PC-3 (cell line): ENCODE data around the gene CMTM7.

Experiments used
- EZH2 ChIP-seq: fragments of 300-600 bp; sonication (generic); IDR thresholded peaks from one replicate; pipeline ENCODE4 v1.6.1; 2017; ENCODE audit warnings: antibody characterized with exemption, mild to moderate bottlenecking, low read length; ENCODE audit not compliant: unreplicated experiment
- EZH2phosphoT487 ChIP-seq: fragments of 300-600 bp; sonication (generic); IDR thresholded peaks from 2 replicates; pipeline ENCODE4 v1.6.1; 2018; ENCODE audit warnings: mild to moderate bottlenecking, antibody characterized with exemption, low read length, borderline replicate concordance
- TF ChIP-seq, protein P1 (sequence below): fragments of 300-600 bp; sonication (generic); conservative IDR thresholded peaks from 2 replicates; pipeline ENCODE4 v1.5.1; 2017; ENCODE audit warnings: antibody characterized with exemption, low read depth, mild to moderate bottlenecking, low read length

DNA sequence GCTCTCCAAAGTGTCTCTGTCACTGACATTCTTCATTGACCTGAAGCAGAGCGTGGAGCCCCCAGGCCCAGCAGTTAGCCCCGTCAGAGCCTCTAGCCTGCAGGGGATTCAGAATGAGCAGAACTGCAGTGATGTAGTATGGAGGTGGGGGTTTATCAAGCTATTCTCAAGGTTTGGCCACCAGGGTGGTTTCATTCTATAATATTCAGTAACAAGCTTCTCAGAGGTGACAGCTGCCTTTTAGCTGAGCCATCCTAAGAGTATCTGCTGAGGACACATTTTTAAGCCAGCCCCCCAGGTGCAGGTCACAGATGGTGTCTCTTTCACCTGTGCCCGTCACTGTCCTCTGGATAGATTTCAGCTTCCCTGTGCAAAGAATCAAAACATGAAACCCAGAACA is 31.9 kb downstream of the CMTM7 start:
- TF ChIP-seq, protein P1, sequence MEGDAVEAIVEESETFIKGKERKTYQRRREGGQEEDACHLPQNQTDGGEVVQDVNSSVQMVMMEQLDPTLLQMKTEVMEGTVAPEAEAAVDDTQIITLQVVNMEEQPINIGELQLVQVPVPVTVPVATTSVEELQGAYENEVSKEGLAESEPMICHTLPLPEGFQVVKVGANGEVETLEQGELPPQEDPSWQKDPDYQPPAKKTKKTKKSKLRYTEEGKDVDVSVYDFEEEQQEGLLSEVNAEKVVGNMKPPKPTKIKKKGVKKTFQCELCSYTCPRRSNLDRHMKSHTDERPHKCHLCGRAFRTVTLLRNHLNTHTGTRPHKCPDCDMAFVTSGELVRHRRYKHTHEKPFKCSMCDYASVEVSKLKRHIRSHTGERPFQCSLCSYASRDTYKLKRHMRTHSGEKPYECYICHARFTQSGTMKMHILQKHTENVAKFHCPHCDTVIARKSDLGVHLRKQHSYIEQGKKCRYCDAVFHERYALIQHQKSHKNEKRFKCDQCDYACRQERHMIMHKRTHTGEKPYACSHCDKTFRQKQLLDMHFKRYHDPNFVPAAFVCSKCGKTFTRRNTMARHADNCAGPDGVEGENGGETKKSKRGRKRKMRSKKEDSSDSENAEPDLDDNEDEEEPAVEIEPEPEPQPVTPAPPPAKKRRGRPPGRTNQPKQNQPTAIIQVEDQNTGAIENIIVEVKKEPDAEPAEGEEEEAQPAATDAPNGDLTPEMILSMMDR, result no peak
- TF ChIP-seq EZH2phosphoT487 (no peak), EZH2 (no peak)
